Tibial nerve (tissue), 3 donors: Measurements from ENCODE around the gene SLC16A10.

Experiments
- POLR2A ChIP-seq, 2 donors: fragments of 450-650 bp; IDR thresholded peaks; one replicate each; pipeline ENCODE4 v1.6.1; 2017; ENCODE audit warnings: antibody characterized with exemption in 2 of 2, mild to moderate bottlenecking in 2 of 2, moderate library complexity in 2 of 2
- TF ChIP-seq, protein P1 (sequence below), 5 experiments: fragments of 200-600 bp in 3 of 5; fragments of 450-650 bp in 2 of 5; sonication (generic) in 3 of 5; IDR thresholded peaks; one replicate each; pipeline ENCODE4 v1.5.1; 2016 to 2019; ENCODE audit warnings: antibody characterized with exemption in 5 of 5, mild to moderate bottlenecking in 3 of 5, moderate library complexity in 2 of 5

- TF ChIP-seq, protein P1, sequence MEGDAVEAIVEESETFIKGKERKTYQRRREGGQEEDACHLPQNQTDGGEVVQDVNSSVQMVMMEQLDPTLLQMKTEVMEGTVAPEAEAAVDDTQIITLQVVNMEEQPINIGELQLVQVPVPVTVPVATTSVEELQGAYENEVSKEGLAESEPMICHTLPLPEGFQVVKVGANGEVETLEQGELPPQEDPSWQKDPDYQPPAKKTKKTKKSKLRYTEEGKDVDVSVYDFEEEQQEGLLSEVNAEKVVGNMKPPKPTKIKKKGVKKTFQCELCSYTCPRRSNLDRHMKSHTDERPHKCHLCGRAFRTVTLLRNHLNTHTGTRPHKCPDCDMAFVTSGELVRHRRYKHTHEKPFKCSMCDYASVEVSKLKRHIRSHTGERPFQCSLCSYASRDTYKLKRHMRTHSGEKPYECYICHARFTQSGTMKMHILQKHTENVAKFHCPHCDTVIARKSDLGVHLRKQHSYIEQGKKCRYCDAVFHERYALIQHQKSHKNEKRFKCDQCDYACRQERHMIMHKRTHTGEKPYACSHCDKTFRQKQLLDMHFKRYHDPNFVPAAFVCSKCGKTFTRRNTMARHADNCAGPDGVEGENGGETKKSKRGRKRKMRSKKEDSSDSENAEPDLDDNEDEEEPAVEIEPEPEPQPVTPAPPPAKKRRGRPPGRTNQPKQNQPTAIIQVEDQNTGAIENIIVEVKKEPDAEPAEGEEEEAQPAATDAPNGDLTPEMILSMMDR (IDR thresholded peaks at IDR 0.05), result no peak
- no peak for TF ChIP-seq POLR2A (IDR thresholded peaks at IDR 0.05)
Observed at GRCh38 chr6:111171577-111172400, 84.5 kb downstream of the SLC16A10 start.
